Stimulated activated memory B cell treated with anti-CD40 and anti-IgM and Interleukin-4, amounts not matched to agents 10 μg/mL and 1 μg/mL and 100 μg/mL, for 72 hours (primary cell): ENCODE measurements around the gene PAX7.
"Not testable (repeated sequence)": the region's sequence is repeated elsewhere in the genome, so short reads cannot be mapped to it uniquely, and the experiment has no call there.

Source experiments
- ATAC-seq: fragments of 150-1000 bp; cut with Tn5 transposase; 2 replicates; pipeline ENCODE4 v1.10.0; 2021
- H3K27ac Mint-ChIP-seq: one replicate; pipeline ENCODE4 v1.8.0; 2022; ENCODE audit warnings: mild to moderate bottlenecking, mixed read lengths
- H3K27me3 Mint-ChIP-seq: one replicate; pipeline ENCODE4 v1.8.0; 2022; ENCODE audit warnings: mixed read lengths
- H3K36me3 Mint-ChIP-seq: one replicate; pipeline ENCODE4 v1.8.0; 2022; ENCODE audit warnings: mixed read lengths
- H3K4me1 Mint-ChIP-seq: one replicate; pipeline ENCODE4 v1.8.0; 2022; ENCODE audit warnings: mixed read lengths
- H3K4me3 Mint-ChIP-seq: one replicate; pipeline ENCODE4 v1.8.0; 2022; ENCODE audit warnings: mild to moderate bottlenecking, moderate library complexity, mixed read lengths
- H3K9me3 Mint-ChIP-seq: one replicate; pipeline ENCODE4 v1.8.0; 2022; ENCODE audit warnings: mixed read lengths

The PAX7 gene

DNA sequence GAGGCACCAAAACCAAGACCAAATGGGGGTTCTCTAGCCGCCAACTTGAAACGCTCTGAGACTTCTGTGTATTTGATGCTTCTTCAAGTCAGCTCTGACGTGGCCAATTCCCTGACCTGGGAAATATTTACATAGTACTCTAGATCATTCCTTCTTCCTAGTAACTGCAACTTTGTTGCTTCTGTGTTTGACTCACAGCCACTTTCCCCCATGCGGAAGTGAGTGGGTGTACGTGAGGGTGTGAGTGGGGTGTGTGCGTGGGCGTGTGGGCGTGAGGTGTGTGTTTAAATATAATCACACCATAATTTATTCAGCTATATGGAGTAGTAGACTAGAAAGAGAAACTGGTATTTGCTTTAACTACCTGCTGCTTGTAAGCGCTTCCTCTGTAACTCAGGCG, 117.8 kb downstream of the PAX7 start:
- no peak for ATAC-seq
- Mint-ChIP-seq H3K4me3 (no peak overlapping the region), H3K27me3 (peaks cover 39% of the 10 kb centered on the region), H3K36me3 (no peaks in the 10 kb centered on the region), H3K9me3 (peaks cover 5% of the 10 kb centered on the region), H3K27ac (no peak overlapping the region), H3K4me1 (no peaks in the 10 kb centered on the region)

DNA sequence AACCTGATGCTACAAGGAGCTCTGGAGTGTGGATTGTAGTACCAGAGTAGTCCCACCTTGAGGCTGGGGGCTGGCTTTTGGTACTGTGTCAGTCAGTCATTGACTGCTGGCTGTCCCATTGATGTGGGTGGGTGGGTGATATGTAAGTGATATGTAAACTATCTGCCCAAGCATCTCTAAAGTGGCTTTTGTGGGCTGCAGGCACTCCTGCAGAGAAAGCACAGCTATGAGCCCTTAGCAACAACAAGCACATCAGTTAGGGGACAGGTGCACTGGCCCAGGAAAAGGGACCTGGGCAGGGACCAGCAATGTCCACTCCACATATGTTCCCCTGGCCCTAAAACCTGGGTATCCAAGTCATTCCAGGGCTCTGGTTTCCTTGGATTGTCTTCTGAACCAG, 118.9 kb downstream of the PAX7 start:
- Mint-ChIP-seq H3K4me1 (no peaks in the 10 kb centered on the region), H3K9me3 (peaks cover 8% of the 10 kb centered on the region), H3K4me3 (no peak overlapping the region), H3K36me3 (no peaks in the 10 kb centered on the region), H3K27ac (no peak overlapping the region), H3K27me3 (peaks cover 30% of the 10 kb centered on the region)
- no peak for ATAC-seq

DNA sequence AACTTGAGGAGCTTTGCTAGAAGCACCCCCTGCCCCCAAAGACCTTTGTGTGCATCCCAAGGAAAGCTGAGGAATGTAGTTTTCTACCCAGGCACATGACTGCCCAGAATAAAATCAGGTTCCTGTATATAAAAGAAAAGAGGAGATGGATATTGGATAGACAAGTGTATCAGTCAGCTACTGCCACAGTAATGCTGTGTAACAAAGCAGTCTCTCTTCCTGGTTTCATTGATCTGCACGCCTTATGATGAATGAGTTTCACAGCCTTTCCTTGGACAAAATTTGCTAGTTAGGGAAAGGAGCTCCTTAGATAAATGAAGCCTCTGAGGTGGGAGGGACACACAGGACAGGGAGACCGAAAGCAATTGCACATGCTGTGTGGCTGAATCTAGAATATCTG, 120.0 kb downstream of the PAX7 start:
- peaks cover 21% of the 10 kb centered on the region for H3K27me3 Mint-ChIP-seq
- H3K36me3 Mint-ChIP-seq: no peaks in the 10 kb centered on the region
- no peak overlapping the region for H3K4me3 Mint-ChIP-seq
- H3K9me3 Mint-ChIP-seq: peaks cover 10% of the 10 kb centered on the region
- no peak for ATAC-seq
- no peaks in the 10 kb centered on the region for H3K4me1 Mint-ChIP-seq
- H3K27ac Mint-ChIP-seq: no peak overlapping the region

DNA sequence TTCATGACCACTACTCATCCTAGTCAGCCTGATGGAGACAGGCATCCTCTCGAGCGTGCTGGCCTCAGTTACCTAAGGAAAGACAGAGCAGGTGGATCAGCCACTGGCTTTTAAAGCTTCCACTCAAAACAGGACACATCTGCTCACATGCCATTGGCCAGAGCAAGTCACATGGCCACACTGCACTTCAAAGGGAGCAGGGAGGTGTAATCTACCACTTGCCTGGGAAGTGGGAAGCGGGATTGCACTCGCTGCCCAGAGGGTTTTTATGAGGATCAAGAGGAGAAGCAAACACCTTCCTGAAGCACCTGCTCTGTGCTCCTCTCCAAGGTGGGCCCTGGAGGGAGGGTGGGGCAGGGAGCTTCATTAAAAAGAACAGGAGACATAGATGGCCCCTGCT, 120.8 kb downstream of the PAX7 start:
- peaks cover 12% of the 10 kb centered on the region for H3K9me3 Mint-ChIP-seq
- H3K27ac Mint-ChIP-seq: no peak overlapping the region
- peaks cover 21% of the 10 kb centered on the region for H3K27me3 Mint-ChIP-seq
- no peak overlapping the region for H3K4me3 Mint-ChIP-seq
- no peaks in the 10 kb centered on the region for H3K36me3 Mint-ChIP-seq
- no peak for ATAC-seq
- H3K4me1 Mint-ChIP-seq: no peaks in the 10 kb centered on the region

DNA sequence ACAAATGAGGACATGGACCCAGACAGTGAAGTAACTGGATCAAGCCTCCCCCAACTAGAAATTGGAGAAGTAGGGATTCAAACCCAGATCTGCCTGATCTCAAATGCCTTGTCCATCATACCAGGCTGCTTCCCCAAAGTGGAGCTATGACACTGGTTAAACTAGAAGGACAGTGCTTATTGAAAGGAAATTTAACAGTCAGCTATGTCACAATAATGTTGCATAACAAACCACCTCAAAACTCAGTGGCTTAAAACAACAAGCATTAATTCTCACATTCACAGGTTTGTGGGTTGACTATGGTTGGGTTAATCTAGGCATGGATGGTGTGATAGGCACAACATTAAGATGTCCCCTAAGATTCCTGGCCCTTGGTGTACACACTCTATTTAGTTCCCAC, 121.8 kb downstream of the PAX7 start:
- Mint-ChIP-seq H3K27ac (no peak overlapping the region), H3K4me3 (no peak overlapping the region)

DNA sequence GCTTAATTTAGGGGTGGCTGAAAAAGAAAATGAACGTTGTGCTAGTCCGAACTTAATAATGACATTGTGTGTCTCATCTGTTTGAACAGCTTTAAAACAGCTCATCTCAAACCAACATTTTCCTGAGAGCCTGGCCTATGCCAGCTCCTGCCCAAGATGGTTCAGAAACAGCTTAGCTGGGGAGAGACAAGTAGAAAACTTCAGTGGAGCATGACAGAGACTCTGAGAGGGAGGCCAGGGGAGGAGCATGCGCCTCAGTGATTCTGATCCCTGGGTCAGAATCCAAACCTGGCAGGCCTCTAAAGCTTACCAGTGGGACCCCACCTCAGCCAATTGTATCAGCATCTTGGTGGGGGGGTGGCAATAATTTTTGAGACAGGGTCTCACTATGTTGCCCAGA, 129.5 kb downstream of the PAX7 start:
- H3K36me3 Mint-ChIP-seq: no peaks in the 10 kb centered on the region
- no peaks in the 10 kb centered on the region for H3K4me1 Mint-ChIP-seq
- no peak for ATAC-seq
- H3K27me3 Mint-ChIP-seq: peaks cover 24% of the 10 kb centered on the region
- H3K9me3 Mint-ChIP-seq: peaks cover 9% of the 10 kb centered on the region
- no peak overlapping the region for H3K27ac Mint-ChIP-seq
- no peak overlapping the region for H3K4me3 Mint-ChIP-seq

More for the DNA sequence above, 121.8 kb downstream of the PAX7 start:
- ATAC-seq: no peak
- H3K4me1 Mint-ChIP-seq: no peaks in the 10 kb centered on the region
- peaks cover 21% of the 10 kb centered on the region for H3K27me3 Mint-ChIP-seq
- peaks cover 12% of the 10 kb centered on the region for H3K9me3 Mint-ChIP-seq
- no peaks in the 10 kb centered on the region for H3K36me3 Mint-ChIP-seq

DNA sequence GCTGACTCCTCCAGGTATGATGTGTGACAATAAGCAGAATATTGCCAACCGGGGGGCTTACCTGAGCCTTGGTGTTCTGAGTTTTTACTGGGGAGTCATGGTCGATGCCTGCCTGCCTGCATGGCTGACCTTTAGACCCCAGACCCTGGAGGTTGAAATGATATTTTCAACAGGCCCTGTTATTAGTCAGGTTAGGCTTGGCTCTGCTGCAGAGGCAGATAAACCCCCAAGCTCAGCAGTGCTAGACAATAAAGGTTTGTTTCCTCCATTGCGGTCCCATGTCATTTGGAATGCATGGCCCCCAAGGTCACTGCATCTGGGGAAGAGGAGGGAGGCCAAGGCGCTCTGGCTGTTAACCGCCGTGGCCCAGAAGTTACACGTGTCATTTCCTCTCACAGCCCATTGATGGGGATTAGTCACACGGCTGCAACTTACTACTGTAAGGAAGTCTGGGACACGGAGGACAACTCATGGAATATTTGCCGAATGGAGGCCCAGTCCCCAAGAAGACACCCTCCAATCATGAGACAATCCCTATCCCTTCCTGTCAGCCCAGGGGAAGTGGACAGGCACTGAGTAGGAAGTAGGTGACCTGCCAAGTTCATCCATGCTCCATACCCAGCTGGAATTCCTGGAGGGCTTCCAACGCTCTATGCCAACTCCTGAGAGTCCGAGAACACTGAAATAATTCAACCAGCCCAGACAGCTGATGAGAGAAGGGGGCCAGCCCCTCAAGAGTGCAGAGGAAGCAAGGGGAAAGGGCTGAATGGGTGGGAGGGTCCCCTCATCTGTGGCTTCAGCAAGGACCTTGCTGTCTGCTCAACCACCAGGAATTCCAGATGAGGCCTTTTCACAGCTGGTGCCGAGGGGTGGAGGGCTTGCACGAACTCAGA, 131.5 kb downstream of the PAX7 start:
- H3K27ac Mint-ChIP-seq: no peak overlapping the region
- H3K27me3 Mint-ChIP-seq: peaks cover 31% of the 10 kb centered on the region
- no peaks in the 10 kb centered on the region for H3K36me3 Mint-ChIP-seq
- no peak overlapping the region for H3K4me3 Mint-ChIP-seq
- H3K4me1 Mint-ChIP-seq: no peaks in the 10 kb centered on the region
- peaks cover 5% of the 10 kb centered on the region for H3K9me3 Mint-ChIP-seq
- no peak for ATAC-seq

DNA sequence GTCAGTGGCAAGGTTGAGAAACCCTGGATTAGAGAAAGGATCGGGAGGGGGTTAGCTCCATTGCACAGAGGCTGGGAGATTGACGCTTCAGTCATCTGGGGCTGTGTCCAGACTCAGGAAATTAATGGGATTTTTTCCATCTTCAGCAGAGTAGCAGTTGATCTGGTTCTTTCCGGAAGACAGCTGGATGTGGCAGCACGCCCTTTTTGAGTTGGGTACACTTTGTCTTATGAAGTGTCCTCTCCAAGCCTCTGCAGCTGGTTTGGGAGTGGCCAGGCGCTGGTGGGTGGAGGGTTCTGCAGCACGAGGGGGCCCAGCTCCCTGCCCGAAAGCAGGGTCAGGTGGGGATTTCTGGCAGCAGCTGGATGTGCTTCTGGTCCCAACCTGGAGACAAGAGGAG, 133.7 kb downstream of the PAX7 start:
- peaks cover 35% of the 10 kb centered on the region for H3K27me3 Mint-ChIP-seq
- no peaks in the 10 kb centered on the region for H3K4me1 Mint-ChIP-seq
- H3K4me3 Mint-ChIP-seq: no peak overlapping the region
- H3K27ac Mint-ChIP-seq: no peak overlapping the region
- H3K9me3 Mint-ChIP-seq: no peaks in the 10 kb centered on the region
- no peaks in the 10 kb centered on the region for H3K36me3 Mint-ChIP-seq
- no peak for ATAC-seq

DNA sequence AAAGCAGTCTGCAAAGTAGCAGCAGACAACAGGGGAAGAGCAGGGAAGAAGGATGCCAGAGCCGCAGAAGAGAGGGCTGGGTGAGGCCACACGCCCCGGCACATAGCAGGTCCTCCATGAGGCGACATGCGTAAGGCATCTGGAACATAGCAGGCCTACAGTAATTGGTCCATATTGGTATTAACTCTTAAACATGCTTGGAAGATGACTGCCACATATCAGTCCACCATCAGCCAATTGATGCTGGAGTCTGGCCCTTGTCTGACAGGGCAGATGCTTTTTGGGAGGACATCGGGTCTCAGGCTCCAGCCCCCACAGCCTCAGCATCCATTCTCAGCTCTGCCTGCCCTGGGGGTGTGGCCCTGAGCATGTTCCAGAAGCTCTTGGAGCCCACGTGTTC, 135.1 kb downstream of the PAX7 start:
- Mint-ChIP-seq H3K9me3 (no peaks in the 10 kb centered on the region), H3K4me1 (no peaks in the 10 kb centered on the region), H3K36me3 (no peaks in the 10 kb centered on the region), H3K27ac (no peak overlapping the region), H3K4me3 (no peak overlapping the region), H3K27me3 (peaks cover 49% of the 10 kb centered on the region)
- ATAC-seq: no peak

DNA sequence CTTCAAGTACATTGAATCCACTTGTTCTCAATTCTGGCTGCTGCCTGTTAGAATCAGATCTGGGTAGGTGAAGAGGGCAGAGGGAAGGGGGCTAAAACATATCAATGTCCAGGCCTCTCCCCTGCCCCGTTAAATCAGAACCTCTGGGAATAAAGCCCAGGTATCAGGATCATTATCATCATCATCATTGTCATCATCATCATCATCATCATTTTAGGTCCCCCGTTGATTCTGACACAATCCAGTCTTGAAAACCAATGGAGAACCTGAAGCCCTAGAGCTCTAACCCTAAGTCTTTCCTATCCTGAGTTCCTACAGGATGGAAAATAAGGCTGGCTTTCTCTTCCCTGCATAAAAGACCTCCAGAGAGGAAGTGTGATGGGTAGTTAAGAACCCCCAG, 135.7 kb downstream of the PAX7 start:
- no peaks in the 10 kb centered on the region for H3K9me3 Mint-ChIP-seq
- ATAC-seq: no peak
- no peaks in the 10 kb centered on the region for H3K36me3 Mint-ChIP-seq
- H3K4me1 Mint-ChIP-seq: no peaks in the 10 kb centered on the region
- peaks cover 49% of the 10 kb centered on the region for H3K27me3 Mint-ChIP-seq
- no peak overlapping the region for H3K27ac Mint-ChIP-seq
- H3K4me3 Mint-ChIP-seq: no peak overlapping the region

DNA sequence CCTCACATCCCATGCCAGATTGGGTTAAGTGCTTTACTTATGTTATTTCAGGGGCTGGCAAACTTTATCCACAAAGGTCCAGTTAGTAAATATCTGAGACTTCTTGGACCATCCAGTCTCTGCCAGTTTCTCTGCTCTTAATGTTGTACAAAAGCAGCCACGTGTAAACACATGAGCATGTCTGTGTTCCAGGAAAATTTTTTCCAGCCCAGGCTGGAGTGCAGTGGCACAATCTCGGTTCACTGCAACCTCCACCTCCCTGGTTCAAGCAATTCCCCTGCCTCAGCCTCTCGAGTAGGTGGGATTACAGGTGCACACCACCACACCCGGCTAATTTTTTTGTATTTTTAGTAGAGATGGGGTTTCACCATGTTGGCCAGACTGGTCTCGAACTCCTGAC, 136.9 kb downstream of the PAX7 start:
- ATAC-seq, H3K9me3 Mint-ChIP-seq, H3K36me3 Mint-ChIP-seq, H3K4me1 Mint-ChIP-seq, H3K27ac Mint-ChIP-seq, H3K4me3 Mint-ChIP-seq: not testable (repeated sequence)
- H3K27me3 Mint-ChIP-seq: peaks cover 49% of the 10 kb centered on the region

DNA sequence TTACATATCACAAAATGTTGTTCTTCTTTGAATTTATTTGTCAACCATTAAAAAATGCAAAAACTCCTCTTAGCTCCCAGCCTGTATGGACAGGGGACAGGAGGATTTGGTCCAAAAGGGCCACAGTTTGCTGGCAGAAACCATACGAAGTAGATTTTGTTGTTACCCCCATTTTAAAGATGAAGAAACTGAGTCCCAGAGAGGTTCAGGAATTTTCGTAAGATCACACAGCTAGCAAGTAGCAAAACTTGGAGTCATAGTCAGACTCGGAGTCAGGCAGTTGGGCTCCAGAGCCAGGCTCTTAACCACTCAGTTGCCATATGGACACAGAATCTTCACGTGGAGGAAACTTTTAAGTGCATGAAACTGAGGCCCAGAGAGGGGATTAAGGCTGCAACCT, 137.4 kb downstream of the PAX7 start:
- Mint-ChIP-seq H3K27ac (no peak overlapping the region), H3K36me3 (no peaks in the 10 kb centered on the region), H3K4me1 (no peaks in the 10 kb centered on the region), H3K27me3 (peaks cover 51% of the 10 kb centered on the region), H3K4me3 (no peak overlapping the region), H3K9me3 (no peaks in the 10 kb centered on the region)
- ATAC-seq: no peak

DNA sequence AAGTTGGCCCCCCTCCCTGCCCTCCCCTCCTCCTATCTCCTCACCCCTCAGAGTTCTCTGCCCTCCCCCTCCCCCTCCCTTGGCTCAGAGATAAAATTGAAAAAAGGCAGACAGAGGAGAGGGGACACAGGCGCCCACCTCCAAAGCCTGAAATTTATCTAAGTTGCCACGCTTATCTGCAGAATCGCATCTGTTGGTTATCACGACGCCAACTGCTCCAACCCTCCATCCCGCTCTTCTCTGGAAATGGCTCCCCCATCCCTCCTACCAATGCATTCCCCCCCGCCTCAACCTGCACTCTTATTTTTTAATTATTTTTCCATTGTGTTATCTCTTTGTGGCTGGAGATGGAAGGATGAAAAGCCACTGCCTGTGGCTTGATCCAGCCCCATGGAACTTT, 138.5 kb downstream of the PAX7 start:
- H3K36me3 Mint-ChIP-seq: no peaks in the 10 kb centered on the region
- H3K27me3 Mint-ChIP-seq: peaks cover 58% of the 10 kb centered on the region
- ATAC-seq: no peak
- no peak overlapping the region for H3K27ac Mint-ChIP-seq
- no peak overlapping the region for H3K4me3 Mint-ChIP-seq
- H3K9me3 Mint-ChIP-seq: no peaks in the 10 kb centered on the region
- no peaks in the 10 kb centered on the region for H3K4me1 Mint-ChIP-seq

DNA sequence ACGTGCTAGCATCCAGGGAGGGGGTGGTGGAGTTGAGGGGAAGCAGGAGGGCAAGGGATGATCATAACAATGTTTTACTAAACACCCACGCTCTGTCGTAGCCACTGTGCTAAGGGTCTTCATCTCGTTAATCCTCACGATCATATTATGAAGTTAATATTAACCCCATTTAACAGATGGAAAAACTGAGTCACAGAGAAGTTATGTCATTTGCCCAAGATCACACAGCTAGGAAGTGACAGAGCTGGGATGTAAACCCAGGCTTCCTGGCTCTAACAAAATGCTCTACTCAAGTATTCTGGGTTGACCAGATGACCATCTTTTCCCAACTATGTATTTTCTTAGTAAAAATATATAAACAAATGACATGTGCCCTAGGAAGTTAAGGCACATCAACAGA, 140.2 kb downstream of the PAX7 start:
- ATAC-seq: no peak
- no peaks in the 10 kb centered on the region for H3K4me1 Mint-ChIP-seq
- H3K36me3 Mint-ChIP-seq: no peaks in the 10 kb centered on the region
- H3K9me3 Mint-ChIP-seq: no peaks in the 10 kb centered on the region
- no peak overlapping the region for H3K27ac Mint-ChIP-seq
- H3K27me3 Mint-ChIP-seq: peaks cover 54% of the 10 kb centered on the region
- no peak overlapping the region for H3K4me3 Mint-ChIP-seq

DNA sequence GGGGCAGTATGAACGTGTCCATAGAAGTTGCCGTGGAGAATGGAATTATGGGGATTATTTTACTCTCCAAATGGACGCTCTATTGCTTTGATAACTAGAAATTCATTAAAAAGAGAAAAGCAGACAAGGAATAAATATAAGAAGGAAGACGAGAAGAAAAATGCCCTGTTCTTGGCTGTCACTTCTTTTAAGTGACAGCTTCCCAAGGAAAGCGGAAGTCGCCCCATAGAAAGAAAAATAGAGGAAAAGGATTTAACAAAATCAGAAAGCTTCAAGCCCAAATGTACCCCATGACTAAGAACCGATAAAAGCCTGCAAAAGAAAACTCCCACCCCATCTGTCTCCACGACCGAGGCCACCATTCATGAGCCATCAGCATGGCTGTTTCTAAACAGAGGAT, 143.1 kb downstream of the PAX7 start:
- Mint-ChIP-seq H3K4me1 (no peaks in the 10 kb centered on the region), H3K9me3 (no peaks in the 10 kb centered on the region), H3K27me3 (peaks cover 83% of the 10 kb centered on the region), H3K27ac (no peak overlapping the region), H3K36me3 (no peaks in the 10 kb centered on the region), H3K4me3 (no peak overlapping the region)
- no peak for ATAC-seq

DNA sequence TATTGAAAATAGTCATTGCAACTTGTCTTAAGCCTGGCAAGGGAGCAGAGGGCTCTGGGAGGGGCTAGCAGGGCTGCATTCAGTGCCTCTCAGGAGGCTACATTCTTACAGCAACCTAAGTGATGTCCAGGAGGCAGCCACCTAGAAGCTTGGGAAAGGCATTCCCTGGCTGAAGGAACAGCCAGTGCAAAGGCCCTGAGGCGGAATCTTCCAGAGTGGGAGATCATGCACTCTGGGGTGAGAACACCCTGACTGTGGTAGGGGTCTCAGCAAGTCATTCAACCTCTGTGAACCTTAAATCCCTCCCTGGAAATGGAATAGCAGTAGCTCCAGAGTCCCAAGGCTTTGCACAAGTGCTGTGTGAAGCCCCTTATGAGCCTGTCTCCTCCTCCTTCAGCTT, 144.7 kb downstream of the PAX7 start:
- peaks cover 77% of the 10 kb centered on the region for H3K27me3 Mint-ChIP-seq
- H3K27ac Mint-ChIP-seq: no peak overlapping the region
- H3K4me3 Mint-ChIP-seq: no peak overlapping the region
- no peak for ATAC-seq
- H3K4me1 Mint-ChIP-seq: no peaks in the 10 kb centered on the region
- H3K36me3 Mint-ChIP-seq: no peaks in the 10 kb centered on the region
- H3K9me3 Mint-ChIP-seq: no peaks in the 10 kb centered on the region
